Astrocyte (in vitro differentiated cells and primary cell): ENCODE data around the gene TUBA3E. TPM values are rescaled to one million over a fixed set of nuclear protein-coding genes. Genes with fewer than 3 reads are reported as not detected.
"Not testable (repeated sequence)": the region's sequence is repeated elsewhere in the genome, so short reads cannot be mapped to it uniquely, and the experiment has no call there.

Experiments used
- DNase-seq: peaks from one replicate; pipeline ENCODE4 v3.0.0-alpha.2; 2010; ENCODE audit warnings: low read depth
- FAIRE-seq: peaks from 2 replicates; lab custom pipeline; 2011; peaks lifted over from hg19 to GRCh38; lab: Jason Lieb, UNC
- H2AFZ ChIP-seq: 2 replicates; pipeline ENCODE4 v1.6.0; 2012; ENCODE audit warnings: low read depth, low read length, inconsistent platforms
- H3K27ac ChIP-seq: 2 replicates; pipeline ENCODE4 v1.5.1; 2011; ENCODE audit warnings: low read depth, low read length, inconsistent platforms
- H3K27me3 ChIP-seq: 2 replicates; pipeline ENCODE4 v1.6.0; 2011; ENCODE audit warnings: low read length, inconsistent platforms; ENCODE audit not compliant: insufficient read depth
- H3K36me3 ChIP-seq: 2 replicates; pipeline ENCODE4 v1.5.1; 2011; ENCODE audit warnings: low read length, inconsistent platforms; ENCODE audit not compliant: insufficient read depth
- H3K4me1 ChIP-seq: 2 replicates; pipeline ENCODE4 v1.5.1; 2011; ENCODE audit warnings: low read length, inconsistent platforms; ENCODE audit not compliant: insufficient read depth
- H3K4me2 ChIP-seq: 2 replicates; pipeline ENCODE4 v1.6.0; 2012; ENCODE audit warnings: low read length, inconsistent platforms
- H3K4me3 ChIP-seq: 2 replicates; pipeline ENCODE4 v1.5.1; 2011; ENCODE audit warnings: low read depth, mild to moderate bottlenecking, low read length, inconsistent platforms; ENCODE audit not compliant: insufficient read depth
- H3K79me2 ChIP-seq: 2 replicates; pipeline ENCODE4 v1.6.0; 2012; ENCODE audit warnings: mild to moderate bottlenecking, low read length, inconsistent platforms; ENCODE audit not compliant: insufficient read depth
- H3K9ac ChIP-seq: 2 replicates; pipeline ENCODE4 v1.6.0; 2012; ENCODE audit warnings: mild to moderate bottlenecking, low read length, inconsistent platforms
- H3K9me3 ChIP-seq: 2 replicates; pipeline ENCODE4 v1.5.1; 2012; ENCODE audit warnings: low read depth, mild to moderate bottlenecking, low read length, inconsistent platforms; ENCODE audit not compliant: insufficient read depth
- H4K20me1 ChIP-seq: 2 replicates; pipeline ENCODE4 v1.6.0; 2012; ENCODE audit warnings: low read length, inconsistent platforms; ENCODE audit not compliant: insufficient read depth
- H3K27ac Mint-ChIP-seq: one replicate; pipeline ENCODE4 v1.8.0; 2021; ENCODE audit warnings: mild to moderate bottlenecking, mixed read lengths; ENCODE audit not compliant: unreplicated experiment
- H3K27me3 Mint-ChIP-seq: one replicate; pipeline ENCODE4 v1.8.0; 2021; ENCODE audit warnings: low read depth, mixed read lengths; ENCODE audit not compliant: unreplicated experiment
- H3K36me3 Mint-ChIP-seq: one replicate; pipeline ENCODE4 v1.8.0; 2021; ENCODE audit warnings: low read depth, mixed read lengths; ENCODE audit not compliant: unreplicated experiment
- H3K4me1 Mint-ChIP-seq: one replicate; pipeline ENCODE4 v1.8.0; 2021; ENCODE audit warnings: low read depth, mixed read lengths; ENCODE audit not compliant: unreplicated experiment
- H3K4me3 Mint-ChIP-seq: one replicate; pipeline ENCODE4 v1.8.0; 2021; ENCODE audit warnings: mild to moderate bottlenecking, moderate library complexity, mixed read lengths; ENCODE audit not compliant: unreplicated experiment
- H3K9me3 Mint-ChIP-seq: one replicate; pipeline ENCODE4 v1.8.0; 2021; ENCODE audit warnings: mild to moderate bottlenecking, mixed read lengths; ENCODE audit not compliant: unreplicated experiment
- EZH2 ChIP-seq: IDR thresholded peaks from 2 replicates; pipeline ENCODE4 v1.6.1; 2012; ENCODE audit warnings: mild to moderate bottlenecking, low read length, inconsistent platforms; ENCODE audit not compliant: insufficient read depth
- total RNA-seq: library from RNA; stranded (reverse); gene quantifications from 2 replicates; pipeline ENCODE4 v1.2.1, GENCODE V29; 2021
- TF ChIP-seq, protein P1 (sequence below): IDR thresholded peaks from 2 replicates; pipeline ENCODE4 v1.5.1; 2011; ENCODE audit warnings: low read depth, mild to moderate bottlenecking, inconsistent platforms, low read length, moderate library complexity; ENCODE audit not compliant: insufficient read depth

Gene TUBA3E
- total RNA-seq, 1 donor from 2014 or later: not detected

DNA sequence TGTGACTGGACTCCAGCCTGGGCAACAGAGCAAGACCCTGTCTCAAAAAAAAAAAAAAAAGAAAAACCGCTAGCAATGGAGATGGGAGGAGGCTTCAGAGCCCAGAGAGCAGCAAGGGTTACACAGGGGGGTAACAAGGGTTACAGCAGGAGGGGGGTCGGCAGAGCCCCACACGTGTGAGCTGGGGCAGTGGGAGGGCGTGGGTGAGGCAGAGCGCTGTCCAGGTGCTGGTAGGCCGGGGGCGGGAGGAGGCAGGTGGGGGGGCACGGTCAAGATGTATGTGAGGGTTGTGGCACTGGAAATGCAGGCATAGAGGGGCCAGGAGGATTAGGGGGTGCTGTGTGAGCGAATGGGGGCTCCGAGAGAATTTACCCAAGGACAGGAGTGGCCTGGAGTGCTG is 12.8 kb downstream of the TUBA3E start:
- FAIRE-seq (no peak), DNase-seq (no peak)
- no peak overlapping the region for H3K27ac Mint-ChIP-seq
- H3K4me3 ChIP-seq: no peak overlapping the region
- no peak overlapping the region for H3K9ac ChIP-seq
- peaks cover 16% of the 10 kb centered on the region for H4K20me1 ChIP-seq
- no peaks in the 10 kb centered on the region for H3K27me3 ChIP-seq
- H3K9me3 Mint-ChIP-seq: no peaks in the 10 kb centered on the region
- peaks cover 51% of the 10 kb centered on the region for H3K79me2 ChIP-seq
- H3K4me1 Mint-ChIP-seq: peaks cover 18% of the 10 kb centered on the region
- H3K4me1 ChIP-seq: peaks cover 17% of the 10 kb centered on the region
- no peak overlapping the region for H2AFZ ChIP-seq
- TF ChIP-seq, protein P1, sequence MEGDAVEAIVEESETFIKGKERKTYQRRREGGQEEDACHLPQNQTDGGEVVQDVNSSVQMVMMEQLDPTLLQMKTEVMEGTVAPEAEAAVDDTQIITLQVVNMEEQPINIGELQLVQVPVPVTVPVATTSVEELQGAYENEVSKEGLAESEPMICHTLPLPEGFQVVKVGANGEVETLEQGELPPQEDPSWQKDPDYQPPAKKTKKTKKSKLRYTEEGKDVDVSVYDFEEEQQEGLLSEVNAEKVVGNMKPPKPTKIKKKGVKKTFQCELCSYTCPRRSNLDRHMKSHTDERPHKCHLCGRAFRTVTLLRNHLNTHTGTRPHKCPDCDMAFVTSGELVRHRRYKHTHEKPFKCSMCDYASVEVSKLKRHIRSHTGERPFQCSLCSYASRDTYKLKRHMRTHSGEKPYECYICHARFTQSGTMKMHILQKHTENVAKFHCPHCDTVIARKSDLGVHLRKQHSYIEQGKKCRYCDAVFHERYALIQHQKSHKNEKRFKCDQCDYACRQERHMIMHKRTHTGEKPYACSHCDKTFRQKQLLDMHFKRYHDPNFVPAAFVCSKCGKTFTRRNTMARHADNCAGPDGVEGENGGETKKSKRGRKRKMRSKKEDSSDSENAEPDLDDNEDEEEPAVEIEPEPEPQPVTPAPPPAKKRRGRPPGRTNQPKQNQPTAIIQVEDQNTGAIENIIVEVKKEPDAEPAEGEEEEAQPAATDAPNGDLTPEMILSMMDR: no peak
- TF ChIP-seq EZH2: no peak
- H3K4me2 ChIP-seq: no peak overlapping the region
- H3K9me3 ChIP-seq: no peaks in the 10 kb centered on the region
- H3K4me3 Mint-ChIP-seq: no peak overlapping the region
- peaks cover 3% of the 10 kb centered on the region for H3K36me3 Mint-ChIP-seq
- no peak overlapping the region for H3K27ac ChIP-seq
- H3K27me3 Mint-ChIP-seq: no peaks in the 10 kb centered on the region
- H3K36me3 ChIP-seq: no peaks in the 10 kb centered on the region

DNA sequence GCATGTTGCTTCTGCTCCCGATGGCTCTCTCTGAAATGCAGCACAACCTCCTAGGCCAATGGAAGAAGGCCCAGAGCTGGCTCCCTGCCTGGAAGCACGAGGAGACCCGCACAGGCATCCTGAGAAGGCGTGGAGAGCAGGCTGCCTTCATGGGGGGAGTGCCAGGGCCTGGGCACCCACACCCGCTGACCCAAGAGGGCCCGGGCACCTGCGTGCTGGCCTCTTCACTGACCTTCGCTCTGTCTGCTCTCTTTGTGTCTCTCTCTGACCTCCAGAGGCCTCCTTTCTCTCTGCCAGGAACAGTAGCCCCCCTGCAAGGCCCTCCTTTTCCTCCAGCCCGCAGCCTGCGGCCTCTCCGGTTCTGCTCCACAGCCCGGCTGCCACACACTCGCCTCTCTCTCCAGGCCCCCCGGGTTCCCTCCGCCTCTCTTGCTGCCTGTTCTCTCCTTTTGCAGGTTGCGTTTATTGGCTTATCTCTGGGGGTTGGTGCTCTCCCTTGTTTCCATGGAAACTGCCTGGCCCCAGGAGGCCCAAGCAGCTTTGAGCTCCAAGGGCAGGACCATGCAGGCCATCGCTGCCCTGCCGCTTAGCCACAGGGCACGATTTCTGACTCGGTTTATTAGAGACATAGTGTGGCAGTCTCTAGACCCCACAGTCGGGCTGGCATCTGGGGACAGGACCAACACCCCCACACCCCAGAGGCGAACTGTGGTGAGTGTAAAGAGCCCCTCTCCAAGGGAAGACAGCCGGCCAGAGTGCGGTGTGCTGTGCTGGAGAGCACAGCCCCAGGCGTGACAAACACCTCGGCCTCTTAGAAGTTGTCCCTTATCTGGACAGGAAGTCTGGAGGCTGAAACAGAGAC is 14.5 kb downstream of the TUBA3E start:
- no peak overlapping the region for H3K27ac ChIP-seq
- peak overlapping the region; percentile 85 for H3K9ac ChIP-seq
- H3K4me1 ChIP-seq: peaks cover 21% of the 10 kb centered on the region
- H3K4me3 Mint-ChIP-seq: peak overlapping the region; percentile 82
- no peaks in the 10 kb centered on the region for H3K9me3 Mint-ChIP-seq
- peak overlapping the region; percentile 9 for H2AFZ ChIP-seq
- H3K27me3 ChIP-seq: no peaks in the 10 kb centered on the region
- DNase-seq: peak; percentile 26
- H3K27ac Mint-ChIP-seq: no peak overlapping the region
- H3K9me3 ChIP-seq: no peaks in the 10 kb centered on the region
- no peaks in the 10 kb centered on the region for H3K36me3 ChIP-seq
- peak overlapping the region; percentile 96 for H3K4me2 ChIP-seq
- peaks cover 17% of the 10 kb centered on the region for H4K20me1 ChIP-seq
- peaks cover 18% of the 10 kb centered on the region for H3K4me1 Mint-ChIP-seq
- H3K36me3 Mint-ChIP-seq: peaks cover 3% of the 10 kb centered on the region
- no peaks in the 10 kb centered on the region for H3K27me3 Mint-ChIP-seq
- TF ChIP-seq EZH2: no peak
- TF ChIP-seq, protein P1: no peak
- peak overlapping the region; percentile 67 for H3K4me3 ChIP-seq
- no peak for FAIRE-seq
- peaks cover 68% of the 10 kb centered on the region for H3K79me2 ChIP-seq

DNA sequence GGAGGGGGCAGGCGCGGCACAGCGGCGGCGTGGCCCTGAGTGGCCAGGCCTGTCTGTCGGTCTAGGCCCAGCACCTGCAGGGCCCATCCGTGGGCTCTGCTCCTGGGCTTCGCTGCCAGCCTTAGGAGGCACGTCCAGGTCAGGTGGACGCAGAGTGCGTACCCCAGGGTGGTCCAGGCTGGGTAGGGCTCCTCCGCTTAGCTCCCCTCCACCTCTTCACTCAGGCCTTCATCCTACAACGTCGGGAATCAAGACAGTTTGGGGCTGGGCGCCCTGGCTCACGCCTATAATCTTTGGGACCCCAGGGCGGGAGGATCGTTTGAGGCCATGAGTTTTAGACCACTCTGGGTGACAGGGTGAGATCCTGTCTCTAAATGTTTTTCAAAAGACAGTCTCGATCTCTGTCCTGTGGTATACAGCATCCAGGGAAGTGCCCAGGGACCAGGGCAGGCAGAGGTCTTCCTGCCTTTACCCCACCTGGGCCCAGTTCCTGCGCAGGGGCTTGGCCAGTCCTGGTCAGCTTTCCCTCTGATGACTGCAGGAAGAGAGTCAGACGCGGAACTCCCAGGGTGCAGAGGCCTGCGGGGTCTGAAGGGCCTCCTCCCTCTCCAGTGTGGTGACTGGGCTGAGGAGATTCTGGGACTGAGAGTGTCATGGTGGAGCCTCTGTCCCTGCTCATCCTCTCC is 15.3 kb downstream of the TUBA3E start:
- peak overlapping the region; percentile 34 for H2AFZ ChIP-seq
- H4K20me1 ChIP-seq: peaks cover 22% of the 10 kb centered on the region
- peaks cover 17% of the 10 kb centered on the region for H3K4me1 Mint-ChIP-seq
- H3K4me3 ChIP-seq: peak overlapping the region; percentile 67
- H3K9me3 Mint-ChIP-seq, H3K27me3 ChIP-seq, H3K36me3 Mint-ChIP-seq, H3K36me3 ChIP-seq, FAIRE-seq, H3K9me3 ChIP-seq, H3K27me3 Mint-ChIP-seq: not testable (repeated sequence)
- peak overlapping the region; percentile 47 for H3K27ac Mint-ChIP-seq
- peak overlapping the region; percentile 82 for H3K4me3 Mint-ChIP-seq
- peaks cover 21% of the 10 kb centered on the region for H3K4me1 ChIP-seq
- H3K79me2 ChIP-seq: peaks cover 76% of the 10 kb centered on the region
- peak; percentile 4 for DNase-seq
- H3K9ac ChIP-seq: peak overlapping the region; percentile 85
- peak overlapping the region; percentile 47 for H3K27ac ChIP-seq
- H3K4me2 ChIP-seq: peak overlapping the region; percentile 96
